Fibroblast of gingiva (primary cell): ENCODE data around the gene MSH6.

ENCODE experiments used
- DNase-seq: peaks from one replicate; pipeline ENCODE4 v3.0.0-alpha.2; 2011; ENCODE audit warnings: low read depth

MSH6 gene

DNA sequence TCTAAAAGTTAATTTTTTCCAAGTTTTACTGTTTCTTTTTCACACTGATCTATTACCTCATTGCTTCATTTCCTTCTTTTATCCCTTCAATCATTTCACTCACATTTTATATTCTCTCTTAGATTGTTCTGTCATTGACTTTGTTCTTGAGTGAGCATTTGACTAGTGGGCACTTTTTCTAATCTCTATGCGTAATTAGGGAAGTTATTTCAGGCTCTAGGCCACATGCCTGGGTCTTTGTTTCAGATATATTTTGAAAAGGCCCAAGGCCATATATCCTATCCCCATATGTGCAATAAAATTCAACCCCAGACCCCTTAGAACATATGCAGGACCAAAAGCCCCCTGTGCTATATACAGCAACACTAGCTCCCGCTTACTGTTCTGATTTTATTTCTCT is 61.2 kb downstream of the MSH6 start:
- no peak for DNase-seq

GRCh38 chr2:47849368-47849767 is 66.4 kb downstream of the MSH6 start:
- no peak for DNase-seq

DNA sequence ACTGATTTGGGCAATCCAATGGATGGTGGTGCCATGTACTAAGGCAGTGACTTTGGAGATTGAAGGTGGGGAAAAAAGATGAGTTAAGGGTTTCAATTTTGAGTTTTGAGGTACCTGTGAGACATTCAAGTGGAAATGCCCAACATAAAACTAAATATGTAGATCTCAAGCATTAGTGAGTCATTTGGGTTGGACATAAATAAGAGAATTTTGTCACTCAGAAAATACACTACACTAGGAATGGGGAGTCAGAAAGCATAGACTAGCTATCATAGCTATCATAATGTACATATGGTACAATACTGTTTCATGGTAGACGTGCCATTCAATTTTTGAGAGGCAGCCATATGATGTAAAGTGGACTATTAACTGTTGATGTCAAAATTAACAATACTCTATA is 67.3 kb downstream of the MSH6 start:
- DNase-seq = no peak

DNA sequence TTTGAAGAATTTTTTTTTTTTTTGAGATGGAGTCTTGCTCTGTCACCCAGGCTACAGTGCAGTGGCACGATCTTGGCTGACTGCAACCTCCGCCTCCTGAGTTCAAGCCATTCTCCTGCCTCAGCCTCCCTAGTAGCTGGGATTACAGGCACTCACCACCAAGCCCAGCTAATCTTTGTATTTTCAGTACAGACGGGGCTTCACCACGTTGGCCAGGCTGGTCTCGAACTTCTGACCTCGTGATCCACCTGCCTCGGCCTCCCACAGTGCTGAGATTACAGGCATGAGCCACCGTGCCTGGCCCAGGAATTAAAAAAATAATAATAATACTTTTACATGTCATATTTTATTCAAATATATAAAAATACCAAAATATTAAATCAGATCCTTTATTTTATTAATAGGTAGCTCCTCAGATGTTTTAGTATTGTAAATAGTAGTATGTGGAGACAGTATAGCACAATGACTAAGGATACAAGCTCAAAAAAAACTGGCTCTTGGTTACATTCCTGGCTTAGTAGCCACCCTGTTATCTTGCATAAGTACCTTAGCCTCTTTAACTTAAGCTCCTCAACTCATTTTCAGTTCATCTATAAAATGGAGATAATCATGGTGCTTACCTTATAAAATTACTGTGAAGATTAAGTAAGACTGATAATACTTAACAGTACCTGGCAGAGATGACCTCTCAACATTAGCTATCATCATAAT is 70.3 kb downstream of the MSH6 start:
- DNase-seq = peak; percentile 6
